HG03439 (cell line): ENCODE measurements around the gene PPAN.

Experiments
- ATAC-seq: cut with Tn5 transposase; IDR thresholded peaks from one replicate; pipeline ENCODE4 v1.9.1; 2021; ENCODE audit warnings: mild to moderate bottlenecking, moderate library complexity; ENCODE audit not compliant: unreplicated experiment

Gene PPAN

DNA sequence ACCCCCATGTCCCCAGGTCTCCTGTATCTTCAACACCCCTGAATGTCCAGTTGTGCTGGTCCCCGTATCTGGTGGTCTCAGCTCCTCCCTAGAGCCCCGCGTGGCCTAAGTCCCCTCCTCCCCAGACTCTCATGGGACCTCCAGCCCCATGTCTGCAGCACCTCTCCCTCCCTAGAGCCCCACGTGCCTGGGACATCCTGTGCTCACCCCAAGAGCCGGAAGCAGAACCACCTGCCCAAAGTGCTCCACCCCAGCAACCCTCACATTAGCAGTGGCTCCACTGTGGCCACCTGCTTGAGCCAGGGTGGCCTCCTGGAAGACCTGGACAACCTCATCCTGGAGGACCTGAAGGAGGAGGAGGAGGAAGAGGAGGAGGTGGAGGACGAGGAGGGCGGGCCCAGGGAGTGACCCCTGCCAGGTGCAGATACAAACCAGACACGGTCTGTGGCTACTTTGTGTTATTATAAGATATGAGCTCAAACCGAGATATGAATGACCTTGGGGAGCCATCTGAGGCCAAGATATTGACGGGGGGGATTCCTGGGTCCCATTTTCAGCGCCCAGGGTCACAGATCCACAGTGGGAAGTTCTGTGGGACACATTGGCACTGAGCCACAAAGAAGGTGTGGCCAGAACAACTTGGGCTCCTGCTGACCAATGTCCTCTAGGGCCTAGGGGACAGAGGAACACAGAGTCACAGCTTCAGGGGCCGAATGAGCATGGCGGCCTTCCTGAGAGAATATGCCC, 14.1 kb upstream of the PPAN start:
- ATAC-seq: no peak

DNA sequence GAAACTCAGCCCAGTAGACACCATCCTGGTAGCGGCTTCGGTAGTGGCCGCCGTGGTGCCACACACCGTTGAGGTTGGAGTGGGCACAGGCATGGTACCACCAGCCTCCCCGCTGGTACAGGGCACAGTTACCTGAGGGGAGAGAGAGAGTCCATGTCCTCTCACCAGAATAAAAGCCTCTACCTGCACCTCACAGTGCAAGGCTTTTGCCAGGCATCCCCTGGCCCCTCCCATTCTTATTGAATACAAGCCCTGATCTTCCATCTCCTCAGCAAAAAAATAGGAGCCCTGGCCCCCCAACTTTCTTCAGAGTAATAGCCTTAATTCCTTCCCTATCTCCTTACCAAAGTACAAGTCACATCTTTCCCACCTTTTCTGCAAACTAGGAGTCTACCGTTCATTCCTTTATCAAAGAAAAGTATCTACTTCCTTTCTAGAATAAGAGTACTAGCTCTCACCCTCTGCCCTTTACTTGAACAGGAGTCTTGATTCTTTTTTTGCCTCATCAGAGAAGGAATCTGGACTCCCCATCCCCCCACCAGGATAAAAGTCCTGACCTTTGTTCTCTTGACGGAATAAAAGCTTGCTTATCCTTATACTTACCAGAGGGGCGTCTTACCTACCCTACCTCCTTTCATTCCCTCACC, 13.4 kb upstream of the PPAN start:
- no peak for ATAC-seq

DNA sequence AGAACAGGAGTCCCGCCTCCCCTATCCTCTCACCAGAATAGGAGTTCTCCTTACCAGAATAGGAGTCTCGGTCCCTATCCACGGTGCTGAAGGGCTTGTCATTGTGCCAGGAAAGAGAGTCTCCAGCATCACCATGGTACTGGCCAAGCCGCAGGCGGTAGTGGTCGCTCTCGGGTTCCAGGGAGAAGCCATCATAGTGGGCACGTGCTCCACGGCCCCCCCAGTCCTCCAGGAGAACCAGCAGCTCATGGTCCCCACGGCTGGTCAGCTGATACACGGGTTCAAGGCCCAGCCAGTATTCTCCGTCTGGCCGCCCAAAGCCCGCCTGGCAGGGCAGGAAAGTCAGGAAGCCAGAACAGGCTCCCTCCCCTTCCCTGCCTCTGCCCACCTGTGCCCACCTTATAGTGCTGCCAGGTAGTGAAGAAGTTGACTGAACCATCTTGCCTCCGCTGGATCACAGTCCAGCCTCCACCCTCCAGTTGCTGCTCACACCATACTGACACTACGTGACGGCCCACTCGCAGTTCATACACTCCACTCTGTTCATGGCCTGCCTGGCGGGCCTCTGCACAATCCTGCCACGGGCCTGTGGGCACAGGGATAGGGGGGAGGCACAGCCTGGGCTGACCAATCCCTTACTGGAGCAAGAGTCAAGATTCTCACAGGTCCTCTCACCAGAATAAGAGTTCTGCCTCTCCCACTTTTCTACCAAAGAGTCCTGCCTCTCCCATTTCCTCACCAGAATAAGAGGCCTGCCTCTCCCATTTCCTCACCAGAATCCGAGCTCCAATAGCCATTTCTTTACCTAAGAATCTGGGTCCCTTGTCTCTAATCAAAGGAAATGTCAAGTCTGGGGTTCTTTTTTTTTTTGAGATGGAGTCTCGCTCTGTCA, 12.6 kb upstream of the PPAN start:
- no peak for ATAC-seq

DNA sequence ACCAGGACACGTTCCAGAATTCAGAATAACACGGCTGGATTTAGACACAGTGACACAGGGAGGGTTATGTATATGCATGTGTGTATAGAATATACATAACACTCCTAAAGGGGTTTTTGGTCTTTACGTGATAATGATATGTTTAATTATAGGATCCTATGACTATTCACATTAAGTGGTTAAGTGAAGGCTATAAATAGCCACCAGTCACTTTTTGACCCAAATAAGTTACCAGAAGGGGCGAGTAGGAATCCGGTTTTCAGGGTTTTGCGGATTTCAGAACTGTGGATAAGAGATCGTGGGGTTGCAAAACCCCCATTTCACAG, 10.6 kb upstream of the PPAN start:
- no peak for ATAC-seq

DNA sequence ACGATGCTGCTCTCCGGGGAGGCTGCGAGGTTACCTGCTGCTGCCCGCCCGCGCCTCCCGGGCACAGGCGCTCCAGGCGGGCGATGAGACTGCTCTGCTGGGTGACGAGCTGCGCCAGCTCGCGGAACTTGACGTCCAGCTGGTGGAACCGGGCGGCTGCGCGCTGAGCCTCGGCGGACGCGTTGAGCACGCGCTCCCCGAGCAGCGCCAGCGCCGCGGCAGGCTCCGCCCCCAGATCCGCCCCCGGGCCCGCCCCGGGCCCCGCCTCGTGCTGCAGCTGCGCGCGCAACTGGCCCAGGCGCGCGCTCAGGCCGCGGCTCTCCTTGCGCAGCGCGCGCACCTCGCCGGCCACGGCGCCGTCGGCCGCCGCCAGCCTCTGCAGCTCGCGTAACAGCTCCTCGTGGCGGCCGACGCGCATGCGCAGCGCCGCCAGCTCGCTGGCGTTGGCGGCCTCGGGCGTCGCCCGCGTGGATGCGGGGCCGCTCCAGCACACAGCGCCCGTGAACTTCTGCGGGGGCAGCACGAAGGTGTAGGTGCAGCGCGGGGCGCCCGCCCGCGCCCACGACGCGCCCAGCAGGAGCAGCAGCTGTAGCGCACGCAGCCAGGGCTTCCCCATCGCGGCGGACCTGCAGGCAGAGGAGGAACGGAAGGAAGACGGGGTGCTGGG, 10.1 kb upstream of the PPAN start:
- peak; percentile 76 for ATAC-seq

DNA sequence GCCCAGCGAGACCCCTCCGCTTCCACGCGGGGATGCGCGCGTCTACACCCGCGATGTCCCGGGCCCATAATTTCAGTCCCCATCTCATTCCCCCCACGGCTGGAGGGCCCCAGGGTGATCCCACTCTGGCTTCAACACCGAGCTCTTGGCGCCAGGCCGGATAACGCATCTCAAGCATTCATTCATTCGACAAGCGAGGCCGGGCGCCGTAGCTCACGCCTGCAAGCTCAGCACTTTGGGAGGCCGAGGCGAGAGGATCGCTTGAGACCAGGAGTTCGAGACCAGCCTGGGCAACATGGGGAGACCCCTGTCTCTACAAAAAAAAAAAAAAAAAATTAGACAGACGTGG, 9.6 kb upstream of the PPAN start:
- no peak for ATAC-seq

DNA sequence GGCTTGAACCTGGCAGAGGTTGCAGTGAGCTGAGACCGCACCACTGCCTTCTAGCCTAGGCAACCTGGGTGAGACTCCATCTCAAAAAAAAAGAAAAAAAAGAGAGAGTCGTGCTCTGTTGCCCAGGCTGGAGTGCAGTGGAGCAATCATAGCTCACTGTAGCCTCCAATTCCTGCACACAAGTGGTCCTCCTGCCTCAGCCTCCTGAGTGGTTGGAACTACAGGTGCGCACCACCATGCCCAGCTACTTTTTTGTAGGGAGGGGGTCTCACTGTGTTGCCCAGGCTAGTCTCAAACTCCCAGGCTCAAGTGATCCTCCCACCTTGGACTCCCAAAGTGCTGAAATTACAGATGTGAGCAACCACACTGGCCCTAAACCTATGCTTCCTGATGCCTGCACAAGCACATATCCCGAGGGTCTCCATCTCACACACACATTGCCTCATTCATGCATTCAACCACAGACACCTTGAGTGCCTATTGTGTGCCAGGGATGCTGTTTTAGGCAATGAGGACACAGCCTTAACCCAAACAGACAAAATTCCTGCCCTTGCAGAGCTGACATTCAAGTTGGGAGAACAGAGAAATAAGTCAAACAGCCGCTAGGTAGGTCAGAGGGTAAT, 5.9 kb upstream of the PPAN start:
- ATAC-seq: no peak

DNA sequence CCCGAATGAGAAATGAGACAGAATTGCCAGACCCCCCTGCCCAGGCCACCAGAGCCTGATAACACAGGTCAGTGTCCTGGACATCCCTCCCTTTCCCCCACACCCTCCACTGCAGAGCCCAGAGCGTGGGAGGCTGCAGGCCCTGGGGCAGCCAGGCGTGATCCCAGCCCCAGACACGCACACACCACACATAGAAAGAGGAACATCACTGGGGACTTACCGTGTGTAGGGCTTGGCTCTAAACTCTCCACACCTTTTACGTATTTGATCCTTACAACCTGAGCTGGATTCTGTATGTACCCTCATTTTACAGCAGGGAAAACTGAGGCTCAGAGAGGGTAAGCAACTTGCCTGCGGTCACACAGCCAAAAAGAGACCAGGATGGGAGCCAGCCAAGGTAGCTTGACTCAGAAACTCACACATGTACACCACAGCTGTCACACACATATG, 3.4 kb upstream of the PPAN start:
- peak; percentile 31 for ATAC-seq

DNA sequence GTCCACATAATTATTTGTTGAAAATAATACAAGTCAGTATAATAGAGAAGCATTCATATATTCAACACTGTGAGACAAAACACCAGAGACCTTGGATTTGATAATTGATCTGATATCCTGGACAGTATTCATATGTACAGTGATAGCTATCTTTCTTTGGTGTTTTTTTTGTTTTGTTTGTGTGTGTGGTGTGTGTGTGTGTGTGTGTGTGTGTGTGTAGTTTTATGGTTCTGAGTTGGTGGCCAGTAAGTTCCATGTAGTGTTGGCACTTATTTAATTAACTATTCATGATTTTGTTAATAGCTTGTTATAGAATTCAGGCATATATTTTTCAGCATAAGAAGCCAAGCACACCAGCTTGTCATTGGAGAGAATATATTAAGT, 2.0 kb upstream of the PPAN start:
- ATAC-seq: no peak

DNA sequence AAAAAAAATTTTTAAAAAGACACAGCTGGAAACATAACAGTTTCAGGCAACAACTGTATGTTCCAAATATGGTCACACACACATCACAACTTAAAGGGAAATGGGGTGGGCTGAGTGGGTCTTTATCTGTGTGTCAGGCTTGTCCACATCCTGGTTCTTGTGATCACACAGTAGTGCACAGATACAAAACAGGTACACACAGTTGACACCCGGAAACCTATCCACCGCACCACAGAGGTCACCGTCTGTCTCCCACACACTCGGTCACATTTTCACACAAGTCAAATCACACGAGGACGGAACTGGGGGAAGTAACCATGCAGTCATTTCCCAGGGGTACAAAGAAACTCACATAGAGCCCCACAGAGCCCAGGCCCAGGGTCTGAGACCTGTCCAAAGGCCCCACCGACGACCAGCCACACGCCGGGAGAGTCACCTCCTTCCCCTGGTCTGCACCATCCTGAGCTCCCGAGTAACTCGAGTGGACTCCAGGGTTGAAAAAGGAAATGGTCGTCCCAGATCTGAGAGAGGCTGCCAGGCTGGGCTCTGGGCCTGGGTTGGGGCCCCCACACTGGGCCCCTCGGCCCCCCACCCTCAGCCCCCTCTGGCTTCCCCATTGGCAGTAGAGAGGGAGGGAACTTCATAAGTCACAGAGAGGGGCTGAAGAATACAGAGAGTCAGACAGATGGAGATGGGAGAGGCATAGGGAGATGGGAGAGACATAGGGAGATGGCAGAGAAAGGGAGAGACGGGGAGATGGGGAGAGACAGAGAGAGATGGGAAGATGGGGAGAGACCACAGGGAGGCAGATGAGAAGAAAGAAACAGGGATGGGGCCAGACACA, 1.3 kb upstream of the PPAN start:
- peak; percentile 35 for ATAC-seq

DNA sequence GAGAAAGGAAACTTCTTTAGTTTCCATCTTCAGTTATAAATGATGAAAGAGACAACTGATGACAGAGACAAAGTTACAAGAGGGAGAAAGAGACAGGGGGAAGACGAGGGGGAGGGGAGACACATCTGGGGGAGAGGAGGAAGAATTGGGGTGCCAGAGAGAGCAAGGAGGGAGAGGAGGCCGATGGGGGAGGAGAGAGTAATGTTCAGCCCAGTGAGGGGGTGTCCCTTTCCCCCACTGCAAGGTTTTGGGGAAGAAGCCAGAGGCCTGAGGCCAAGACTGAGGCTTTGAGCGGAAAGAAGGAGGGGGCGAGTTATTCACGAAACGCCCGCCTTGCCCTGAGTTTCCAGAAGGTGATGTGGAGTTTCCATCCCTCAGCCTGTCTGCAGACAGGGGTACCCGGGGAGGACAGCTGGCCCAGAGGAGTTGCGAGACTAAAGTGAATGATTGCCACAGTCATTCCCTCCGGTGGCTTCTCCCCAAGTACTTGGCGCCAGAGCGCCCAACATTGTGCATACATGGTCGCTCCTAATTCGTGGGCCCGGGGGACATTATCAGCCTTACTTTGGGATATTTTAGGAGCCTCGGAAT, 558 bp upstream of the PPAN start:
- peak; percentile 19 for ATAC-seq

DNA sequence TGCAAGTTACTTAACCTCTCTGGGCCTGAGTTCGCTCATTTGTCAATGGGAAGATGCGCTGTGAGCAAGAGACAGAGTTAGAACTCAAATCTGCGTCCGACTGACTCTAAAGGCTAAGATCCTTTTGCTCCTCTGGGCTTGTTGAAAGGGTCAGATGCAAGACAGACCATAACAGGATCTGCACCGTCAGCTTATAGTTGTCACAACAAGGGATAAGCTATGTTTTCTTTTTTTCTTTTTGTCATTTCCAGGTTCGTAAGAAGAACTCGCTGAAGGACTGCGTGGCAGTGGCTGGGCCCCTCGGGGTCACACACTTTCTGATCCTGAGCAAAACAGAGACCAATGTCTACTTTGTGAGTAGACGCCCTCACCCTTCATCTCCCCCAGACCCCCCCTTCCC, 1.1 kb downstream of the PPAN start:
- no peak for ATAC-seq

DNA sequence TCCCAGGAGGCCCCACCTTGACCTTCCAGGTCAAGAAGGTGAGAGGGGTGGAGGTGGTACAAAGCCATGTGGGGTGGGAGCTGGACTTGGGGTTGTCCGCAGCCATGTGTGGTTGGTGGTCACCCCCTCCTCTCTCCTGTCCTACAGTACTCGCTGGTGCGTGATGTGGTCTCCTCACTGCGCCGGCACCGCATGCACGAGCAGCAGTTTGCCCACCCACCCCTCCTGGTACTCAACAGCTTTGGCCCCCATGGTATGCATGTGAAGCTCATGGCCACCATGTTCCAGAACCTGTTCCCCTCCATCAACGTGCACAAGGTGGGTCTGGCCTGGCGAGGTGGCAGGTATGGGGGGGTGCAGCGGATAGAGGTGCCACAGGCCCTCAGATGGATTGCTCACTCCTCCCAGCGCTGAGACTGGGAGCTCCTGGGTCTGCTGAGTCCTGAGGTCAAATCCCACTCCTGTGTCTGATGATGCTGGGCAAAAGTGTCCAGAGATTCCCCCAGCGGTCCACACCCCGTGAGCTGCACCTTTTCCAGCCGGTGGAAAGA, 1.7 kb downstream of the PPAN start:
- no peak for ATAC-seq

DNA sequence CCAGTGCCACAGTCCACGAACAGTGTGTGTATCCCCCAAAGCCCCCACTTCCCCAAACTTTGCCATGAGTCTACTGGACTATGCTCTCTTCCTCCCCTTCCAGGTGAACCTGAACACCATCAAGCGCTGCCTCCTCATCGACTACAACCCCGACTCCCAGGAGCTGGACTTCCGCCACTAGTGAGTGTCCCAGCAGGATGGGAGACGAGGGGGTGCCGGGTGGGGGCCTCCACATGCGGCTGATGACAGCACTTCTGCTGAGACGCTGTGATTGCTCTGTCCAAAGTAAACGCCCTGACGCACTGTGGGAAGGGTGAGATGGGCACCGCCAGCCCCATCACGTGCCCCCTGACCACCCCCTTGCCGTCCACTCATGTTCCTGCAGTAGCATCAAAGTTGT, 3.4 kb downstream of the PPAN start:
- no peak for ATAC-seq

DNA sequence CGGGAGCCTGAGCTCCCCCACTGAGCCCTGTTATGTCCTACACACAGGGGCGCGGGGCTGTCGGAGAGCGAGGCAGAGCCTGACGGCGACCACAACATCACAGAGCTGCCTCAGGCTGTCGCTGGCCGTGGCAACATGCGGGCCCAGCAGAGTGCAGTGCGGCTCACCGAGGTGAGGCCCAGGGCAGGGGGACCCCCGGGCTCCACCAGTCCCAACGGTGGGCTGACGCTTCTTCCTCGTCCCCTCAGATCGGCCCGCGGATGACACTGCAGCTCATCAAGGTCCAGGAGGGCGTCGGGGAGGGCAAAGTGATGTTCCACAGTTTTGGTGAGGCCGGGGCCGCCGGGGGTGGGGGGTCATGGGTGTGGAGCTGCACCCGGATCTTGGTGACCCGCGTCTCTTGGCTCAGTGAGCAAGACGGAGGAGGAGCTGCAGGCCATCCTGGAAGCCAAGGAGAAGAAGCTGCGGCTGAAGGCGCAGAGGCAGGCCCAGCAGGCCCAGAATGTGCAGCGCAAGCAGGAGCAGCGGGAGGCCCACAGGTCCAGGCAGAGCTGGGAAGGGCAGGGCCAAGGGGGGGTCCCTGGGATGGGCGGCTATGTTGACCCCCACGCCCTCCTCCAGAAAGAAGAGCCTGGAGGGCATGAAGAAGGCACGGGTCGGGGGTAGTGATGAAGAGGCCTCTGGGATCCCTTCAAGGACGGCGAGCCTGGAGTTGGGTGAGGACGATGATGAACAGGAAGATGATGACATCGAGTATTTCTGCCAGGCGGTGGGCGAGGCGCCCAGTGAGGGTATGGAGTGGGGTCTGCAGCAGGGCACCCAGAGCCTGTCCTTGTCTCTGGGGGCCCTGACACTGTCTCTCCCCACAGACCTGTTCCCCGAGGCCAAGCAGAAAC, 4.2 kb downstream of the PPAN start:
- ATAC-seq: no peak

DNA sequence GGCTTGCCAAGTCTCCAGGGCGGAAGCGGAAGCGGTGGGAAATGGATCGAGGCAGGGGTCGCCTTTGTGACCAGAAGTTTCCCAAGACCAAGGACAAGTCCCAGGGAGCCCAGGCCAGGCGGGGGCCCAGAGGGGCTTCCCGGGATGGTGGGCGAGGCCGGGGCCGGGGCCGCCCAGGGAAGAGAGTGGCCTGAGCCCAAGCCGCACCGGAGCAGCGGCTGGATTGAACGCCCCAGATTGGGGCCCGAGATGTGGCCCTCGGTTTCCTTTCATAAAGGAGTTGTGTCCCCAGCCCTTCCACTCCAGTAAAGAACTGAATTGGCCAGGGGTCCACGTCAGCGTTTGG, 4.8 kb downstream of the PPAN start:
- no peak for ATAC-seq

DNA sequence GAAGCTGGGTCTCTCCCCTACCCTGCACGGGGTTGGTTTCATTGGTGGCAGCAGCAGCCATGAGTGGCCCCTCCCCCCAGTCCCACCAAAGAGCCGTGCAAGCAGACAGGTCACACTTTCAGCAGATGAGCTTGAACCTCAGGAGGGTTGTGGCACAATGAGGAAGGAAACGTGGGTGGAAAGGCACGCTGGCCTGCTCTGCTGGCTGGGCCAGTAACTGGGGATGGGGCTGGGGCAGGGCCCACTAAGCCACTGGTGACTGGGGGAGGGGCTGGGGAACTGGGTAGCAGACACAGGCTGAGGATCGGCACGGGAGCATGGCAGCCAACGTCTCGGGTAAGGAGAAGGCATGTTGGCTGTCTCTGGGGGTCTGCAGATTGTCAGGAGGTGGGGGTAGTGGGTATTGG, 5.2 kb downstream of the PPAN start, which contains the start of gene P2RY11:
P2RY11 (plus strand) TSS at position 289 of the 407 bp plus-strand sequence; CDS start at position 318, 29 bp downstream.
- ATAC-seq: no peak

DNA sequence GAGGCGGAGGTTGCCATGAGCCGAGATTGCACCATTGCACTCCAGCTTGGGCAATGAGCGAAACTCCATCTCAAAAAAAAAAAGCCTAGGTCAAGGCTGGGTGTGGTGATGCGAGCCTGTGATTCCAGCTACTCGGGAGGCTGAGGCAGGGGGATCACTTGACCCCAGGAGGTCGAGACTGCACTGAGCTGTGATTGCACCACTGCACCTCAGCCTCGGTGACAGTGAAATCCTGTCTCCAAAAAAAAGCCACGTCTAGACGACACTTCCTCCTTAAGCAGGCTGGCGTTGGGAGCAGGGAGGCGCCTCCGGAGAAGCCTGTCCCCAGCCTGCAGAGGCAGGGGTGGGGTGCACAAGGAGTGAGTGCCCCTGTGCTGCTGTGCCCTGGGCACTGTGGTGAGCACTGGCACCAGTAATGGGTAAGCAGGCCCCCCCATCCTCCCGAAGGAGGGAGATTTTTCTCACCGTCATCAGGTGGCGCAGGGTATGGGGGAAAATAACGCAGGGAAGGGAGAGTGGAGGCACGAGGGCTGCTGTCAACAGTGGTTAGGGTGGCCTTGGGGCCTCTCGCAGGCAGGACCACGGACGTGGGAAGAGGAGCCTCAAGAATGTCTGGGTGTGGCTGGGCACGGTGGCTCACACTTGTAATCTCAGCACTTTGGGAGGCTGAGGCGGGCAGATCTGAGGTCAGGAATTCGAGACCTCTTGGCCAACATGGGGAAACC, 6.0 kb downstream of the PPAN start:
- no peak for ATAC-seq
